Activated CD8-positive, alpha-beta memory T cell treated with anti-CD3 and anti-CD28 coated beads for 1 hour (primary cell): ENCODE results near the gene CX3CL1.

Source experiments
- DNase-seq, 2 donors: peaks; one replicate each; pipeline ENCODE4 v3.0.0-alpha.2; 2020; ENCODE audit warnings: low read depth in 1 of 2; ENCODE audit errors: extremely low read depth in 1 of 2

The CX3CL1 gene

DNA sequence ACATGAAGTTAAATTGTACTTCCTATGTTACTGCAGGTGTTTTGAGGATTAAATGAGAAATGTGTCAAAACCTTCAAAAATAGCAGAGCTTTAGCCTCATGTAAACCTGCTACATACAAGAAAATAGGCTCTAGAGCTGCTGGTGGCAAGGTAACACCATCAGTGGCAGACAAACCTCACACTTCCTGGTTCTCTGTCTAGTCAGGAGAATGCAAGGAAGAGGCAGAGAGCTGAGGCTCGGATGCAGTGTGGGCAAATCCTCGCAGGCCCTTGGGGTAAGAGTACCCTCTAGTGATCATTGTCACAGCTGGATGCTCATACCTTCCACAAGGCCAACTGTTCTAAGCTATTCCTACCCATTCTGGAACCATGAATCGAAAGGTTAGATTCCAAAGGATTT is 60.7 kb downstream of the CX3CL1 start:
- no peak for DNase-seq

DNA sequence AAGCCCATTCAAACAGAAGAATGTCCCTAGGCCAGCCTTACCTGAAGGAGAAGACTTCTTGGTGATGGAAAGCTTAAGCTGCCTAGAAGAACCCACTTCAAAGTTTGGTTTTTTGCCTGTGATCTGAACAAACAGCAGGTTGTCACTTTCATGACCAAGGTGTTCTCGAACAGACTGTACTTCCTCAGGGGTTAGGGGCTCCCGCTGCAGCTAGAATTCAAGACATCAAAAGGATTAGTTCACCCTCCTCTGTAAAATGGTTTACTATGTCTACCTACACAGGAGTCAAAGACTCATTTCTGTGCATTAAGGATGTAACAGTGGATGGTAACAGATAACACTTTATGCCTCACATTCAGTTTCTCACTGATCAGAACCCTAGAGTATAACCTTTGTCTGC is 61.7 kb downstream of the CX3CL1 start:
- no peak for DNase-seq
